Hippocampal formation (tissue), 2 donors: ENCODE results near the gene DAZAP2.

ENCODE experiments used
- DNase-seq, 2 donors: peaks; one replicate each; lab custom pipeline; 2025; lab: John Stamatoyannopoulos, UW

Gene DAZAP2

GRCh38 chr12:51238510-51239334 is at the start of gene DAZAP2:
Gene DAZAP2, plus strand, starts transcription at chr12:51238826. Its CDS starts 82 bp downstream, at chr12:51238908.
- DNase-seq, result peak; percentile 92 to 93

- DNase-seq, result no peak
These were observed 48.8 kb upstream of the DAZAP2 start for GRCh38 chr12:51189790-51190355.

- no peak for DNase-seq
These were observed 47.8 kb upstream of the DAZAP2 start for GRCh38 chr12:51190820-51191219.

GRCh38 chr12:51191516-51192283 is 46.9 kb upstream of the DAZAP2 start:
- no peak for DNase-seq

- no peak for DNase-seq
These were observed 46.3 kb upstream of the DAZAP2 start for GRCh38 chr12:51192284-51192671.

- no peak for DNase-seq
These were observed 42.8 kb upstream of the DAZAP2 start for GRCh38 chr12:51195841-51196240.

GRCh38 chr12:51196547-51196946 is 42.1 kb upstream of the DAZAP2 start:
- DNase-seq, result no peak

- no peak for DNase-seq
These were observed 40.7 kb upstream of the DAZAP2 start for GRCh38 chr12:51197736-51198567.

- no peak for DNase-seq
These were observed 39.9 kb upstream of the DAZAP2 start for GRCh38 chr12:51198568-51199365.

- no peak for DNase-seq
These were observed 39.2 kb upstream of the DAZAP2 start for GRCh38 chr12:51199366-51199945.

GRCh38 chr12:51200156-51200555 is 38.5 kb upstream of the DAZAP2 start:
- no peak for DNase-seq

GRCh38 chr12:51200806-51201205 is 37.8 kb upstream of the DAZAP2 start:
- DNase-seq, result no peak

GRCh38 chr12:51202718-51203117 is 35.9 kb upstream of the DAZAP2 start:
- no peak for DNase-seq

- DNase-seq, result peak; percentile 16 to 28
These were observed 33.3 kb upstream of the DAZAP2 start for GRCh38 chr12:51205350-51205749.

- DNase-seq, result no peak
These were observed 30.5 kb upstream of the DAZAP2 start for GRCh38 chr12:51208016-51208660.

GRCh38 chr12:51209259-51209658 is 29.4 kb upstream of the DAZAP2 start:
- no peak for DNase-seq

- peak; percentile 59 to 62 for DNase-seq
These were observed 27.8 kb upstream of the DAZAP2 start for GRCh38 chr12:51210690-51211395.

GRCh38 chr12:51214895-51215294 is 23.7 kb upstream of the DAZAP2 start:
- DNase-seq, result no peak

GRCh38 chr12:51216642-51217041 is 22.0 kb upstream of the DAZAP2 start:
- no peak for DNase-seq
